Keratinocyte (primary cell): ENCODE data around the gene TPO. TPM values are rescaled to one million over a fixed set of nuclear protein-coding genes. Genes with fewer than 3 reads are reported as not detected.

Experiments
- DNase-seq: peaks from one replicate; pipeline ENCODE4 v3.0.0-alpha.2; 2011; ENCODE audit warnings: low read depth, missing footprints, low spot score
- FAIRE-seq: peaks from 2 replicates; lab custom pipeline; 2011; peaks lifted over from hg19 to GRCh38; lab: Jason Lieb, UNC
- H2AFZ ChIP-seq: 2 replicates; pipeline ENCODE4 v1.6.0; 2012; ENCODE audit warnings: low read length, control low read depth, inconsistent platforms; ENCODE audit not compliant: control insufficient read depth
- H3K27ac ChIP-seq: 2 replicates; pipeline ENCODE4 v1.5.1; 2011; ENCODE audit warnings: low read length; ENCODE audit not compliant: control insufficient read depth, insufficient read depth
- H3K27me3 ChIP-seq: 3 replicates; pipeline ENCODE4 v1.6.0; 2011; ENCODE audit warnings: low read length; ENCODE audit not compliant: control insufficient read depth, insufficient read depth; ENCODE audit errors: extremely low read depth
- H3K36me3 ChIP-seq, 2 experiments: 2 replicates in 1 of 2; 3 replicates in 1 of 2; pipeline ENCODE4 v1.5.1; 2011; ENCODE audit warnings: low read length in 2 of 2, mild to moderate bottlenecking in 1 of 2; ENCODE audit not compliant: control insufficient read depth in 2 of 2, insufficient read depth in 2 of 2; ENCODE audit errors: extremely low read depth in 1 of 2
- H3K4me1 ChIP-seq: 3 replicates; pipeline ENCODE4 v1.5.1; 2011; ENCODE audit warnings: low read length; ENCODE audit not compliant: control insufficient read depth, insufficient read depth; ENCODE audit errors: extremely low read depth
- H3K4me2 ChIP-seq: 3 replicates; pipeline ENCODE4 v1.6.0; 2011; ENCODE audit warnings: low read depth, low read length; ENCODE audit not compliant: control insufficient read depth, insufficient read depth; ENCODE audit errors: extremely low read depth
- H3K4me3 ChIP-seq, 3 experiments: fragments of 200-600 bp in 1 of 3; sonication (generic) in 1 of 3; 2 replicates in 2 of 3; 3 replicates in 1 of 3; pipeline ENCODE4 v1.5.1; 2011 to 2016; ENCODE audit warnings: low read length in 3 of 3, mild to moderate bottlenecking in 3 of 3, control low read depth in 2 of 3, inconsistent platforms in 1 of 3, low read depth in 1 of 3, mixed read lengths in 1 of 3, mixed run types in 1 of 3, moderate library complexity in 1 of 3; ENCODE audit not compliant: control insufficient read depth in 2 of 3, insufficient read depth in 2 of 3; ENCODE audit errors: extremely low read depth in 1 of 3
- H3K79me2 ChIP-seq: 2 replicates; pipeline ENCODE4 v1.6.0; 2012; ENCODE audit warnings: low read length; ENCODE audit not compliant: control insufficient read depth, insufficient read depth
- H3K9ac ChIP-seq: 3 replicates; pipeline ENCODE4 v1.6.0; 2011; ENCODE audit warnings: low read length; ENCODE audit not compliant: control insufficient read depth, insufficient read depth; ENCODE audit errors: extremely low read depth
- H3K9me1 ChIP-seq: 3 replicates; pipeline ENCODE4 v1.6.0; 2011; ENCODE audit warnings: low read length; ENCODE audit not compliant: control insufficient read depth, insufficient read depth; ENCODE audit errors: extremely low read depth
- H3K9me3 ChIP-seq: 2 replicates; pipeline ENCODE4 v1.5.1; 2012; ENCODE audit warnings: low read depth, low read length; ENCODE audit not compliant: control insufficient read depth
- H4K20me1 ChIP-seq: 3 replicates; pipeline ENCODE4 v1.6.0; 2011; ENCODE audit warnings: low read length; ENCODE audit not compliant: control insufficient read depth, insufficient read depth; ENCODE audit errors: extremely low read depth
- CTCF ChIP-seq, 3 experiments: IDR thresholded peaks in 1 of 3; conservative IDR thresholded peaks in 1 of 3; optimal IDR thresholded peaks in 1 of 3; 2 replicates in 2 of 3; 3 replicates in 1 of 3; pipeline versions ENCODE3 to v1.5.1; 2011; ENCODE audit warnings: low read length in 3 of 3, mild to moderate bottlenecking in 3 of 3, moderate library complexity in 2 of 3, control low read depth in 1 of 3, inconsistent platforms in 1 of 3; ENCODE audit not compliant: insufficient read depth in 2 of 3; ENCODE audit errors: extremely low read depth in 1 of 3
- EZH2 ChIP-seq: IDR thresholded peaks from one replicate; pipeline ENCODE4 v1.6.1; 2012; ENCODE audit warnings: inconsistent platforms, mild to moderate bottlenecking, low read length, moderate library complexity
- dilution Hi-C: fragments of 300-500 bp; cut with MboI; formaldehyde crosslinking; loops from one replicate; pipeline ENCODE4 v1.7.0; 2020; ENCODE audit warnings: low sequenced_read_pairs; ENCODE audit not compliant: extremely low pct_ligation_motif_present
- polyA plus RNA-seq, 5 experiments: library from polyadenylated mRNA; depleted of rRNA in 3 of 5; stranded (reverse) in 3 of 5; stranded (forward) in 1 of 5; unstranded in 1 of 5; fragments of >200 nt; gene quantifications; 1 replicate in 1 of 5; 2 replicates in 3 of 5; 3 replicates in 1 of 5; pipeline versions ENCODE4 v1.2.1 to v1.2.3, GENCODE V29; 2011 to 2012; ENCODE audit warnings: missing spikeins in 2 of 5, low read depth in 1 of 5, low replicate concordance in 1 of 5

TPO gene
- polyA plus RNA-seq, 1 donor (not counting 4 experiments of a cell fraction or from before 2014, with no cell fraction given) = 0.07 TPM

DNA sequence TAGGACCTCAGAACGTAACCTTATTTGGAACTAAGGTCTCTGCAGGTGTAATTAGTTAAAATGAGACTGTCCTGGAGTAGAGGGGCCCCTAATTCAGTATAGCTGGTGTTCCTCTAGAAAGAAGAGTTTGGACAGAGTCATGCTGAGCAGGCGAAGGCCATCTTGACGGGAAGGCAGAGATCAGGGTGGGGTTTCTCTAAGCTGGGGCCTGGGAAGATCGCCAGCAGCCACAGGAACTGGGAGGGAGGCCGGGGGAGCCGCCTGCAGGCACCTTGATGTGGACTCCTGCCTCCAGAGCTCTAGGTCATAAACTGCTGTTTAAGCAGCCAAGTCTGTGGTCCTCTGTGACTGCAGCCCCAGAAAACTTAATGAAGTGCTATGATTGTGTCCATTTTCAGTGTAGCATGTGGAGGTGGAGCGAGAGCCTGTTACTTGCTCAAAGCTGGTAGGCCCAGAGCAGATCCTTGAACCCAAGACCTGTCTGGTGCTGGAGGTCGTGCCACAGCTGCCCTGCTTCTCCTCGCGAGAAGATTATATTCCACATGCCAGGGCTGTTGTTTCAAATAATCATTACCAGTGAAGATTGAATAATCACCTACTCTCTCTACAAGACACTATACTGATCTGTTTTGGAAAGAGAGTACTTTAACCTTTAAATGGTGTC is 105.7 kb downstream of the TPO start:
- dilution Hi-C loops = no loop called here
- FAIRE-seq (no peak), DNase-seq (no peak)

DNA sequence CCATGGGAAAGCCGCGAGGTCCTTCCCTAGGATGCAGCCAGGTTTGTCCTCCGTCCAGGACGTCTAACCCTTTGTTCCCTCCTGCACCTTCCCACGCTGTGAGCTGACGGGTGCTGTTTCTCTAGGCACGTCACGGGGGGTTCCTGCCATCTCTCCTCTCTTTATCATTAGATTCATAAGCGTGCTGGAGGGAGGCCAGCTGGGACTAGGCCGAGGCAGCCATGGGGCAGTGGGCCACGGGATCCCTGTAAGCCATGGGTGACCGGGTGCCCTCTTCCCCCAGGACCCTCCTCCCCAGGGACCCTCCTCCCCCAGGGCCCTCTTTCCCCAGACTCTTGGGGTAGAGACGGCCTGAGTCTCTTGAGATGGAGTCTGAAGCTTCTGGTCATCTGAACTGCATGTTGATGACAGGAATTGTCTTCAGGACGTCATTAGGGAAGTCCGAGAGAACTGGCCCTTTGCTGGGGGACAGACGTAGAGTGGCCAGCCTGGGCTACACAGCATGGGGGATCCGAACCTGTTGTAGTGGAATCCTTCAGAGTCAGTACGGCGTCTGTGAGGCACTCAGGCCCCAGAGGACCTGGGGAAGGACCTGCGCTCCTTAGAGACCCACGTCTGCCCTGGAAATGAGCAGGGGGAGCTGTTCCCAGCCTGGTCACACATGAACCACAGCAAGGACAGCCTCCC is 108.1 kb downstream of the TPO start:
- Histone ChIP-seq H3K27ac (no peak overlapping the region), H3K36me3 (no peaks in the 10 kb centered on the region), H3K4me1 (no peaks in the 10 kb centered on the region), H3K27me3 (no peaks in the 10 kb centered on the region), H3K79me2 (no peaks in the 10 kb centered on the region), H3K4me2 (no peak overlapping the region), H4K20me1 (no peaks in the 10 kb centered on the region), H2AFZ (no peak overlapping the region), H3K9me3 (no peaks in the 10 kb centered on the region), H3K9ac (no peak overlapping the region), H3K9me1 (no peaks in the 10 kb centered on the region), H3K4me3 (no peak overlapping the region)
- TF ChIP-seq EZH2 (no peak), CTCF (optimal IDR thresholded peaks at IDR 0.05 in 1 of 3, IDR thresholded peaks at IDR 0.05 in 1 of 3, conservative IDR thresholded peaks at IDR 0.05 in 1 of 3; ENCODE audit: extremely low read depth in 1 of 3, insufficient read depth in 2 of 3, low read length in 3 of 3) (no peak)
- FAIRE-seq (no peak), DNase-seq (no peak)
- dilution Hi-C loops = no loop called here

More for the DNA sequence above, 105.7 kb downstream of the TPO start:
- no peaks in the 10 kb centered on the region for H3K9me3 ChIP-seq
- H3K27me3 ChIP-seq = no peaks in the 10 kb centered on the region
- H3K4me3 ChIP-seq = no peak overlapping the region
- H3K4me1 ChIP-seq = no peaks in the 10 kb centered on the region
- H4K20me1 ChIP-seq = no peaks in the 10 kb centered on the region
- no peak overlapping the region for H3K4me2 ChIP-seq
- H2AFZ ChIP-seq = no peak overlapping the region
- no peak overlapping the region for H3K27ac ChIP-seq
- no peaks in the 10 kb centered on the region for H3K36me3 ChIP-seq
- H3K9ac ChIP-seq = no peak overlapping the region
- TF ChIP-seq EZH2 (no peak), CTCF (optimal IDR thresholded peaks at IDR 0.05 in 1 of 3, IDR thresholded peaks at IDR 0.05 in 1 of 3, conservative IDR thresholded peaks at IDR 0.05 in 1 of 3; ENCODE audit: extremely low read depth in 1 of 3, insufficient read depth in 2 of 3, low read length in 3 of 3) (no peak)
- H3K79me2 ChIP-seq = no peaks in the 10 kb centered on the region
- H3K9me1 ChIP-seq = no peaks in the 10 kb centered on the region
